Activated gamma-delta T cell (primary cell): ENCODE results near the gene PIAS4.

Source experiments
- DNase-seq: peaks from one replicate; lab custom pipeline; 2025; lab: John Stamatoyannopoulos, UW

The PIAS4 gene

GRCh38 chr19:4042064-4042730 lies 34.7 kb downstream of the PIAS4 start:
- no peak for DNase-seq

GRCh38 chr19:4042731-4043082 lies 35.2 kb downstream of the PIAS4 start:
- no peak for DNase-seq

- no peak for DNase-seq
These were observed 35.9 kb downstream of the PIAS4 start for GRCh38 chr19:4043401-4043800.

GRCh38 chr19:4043966-4044715 lies 36.6 kb downstream of the PIAS4 start:
- no peak for DNase-seq

- no peak for DNase-seq
These were observed 37.5 kb downstream of the PIAS4 start for GRCh38 chr19:4044990-4045465.

GRCh38 chr19:4045597-4046361 lies 38.2 kb downstream of the PIAS4 start:
- no peak for DNase-seq

GRCh38 chr19:4046362-4046691 lies 38.8 kb downstream of the PIAS4 start:
- DNase-seq: no peak

- no peak for DNase-seq
These were observed 39.6 kb downstream of the PIAS4 start for GRCh38 chr19:4046946-4047683.

GRCh38 chr19:4049432-4049831 lies 41.9 kb downstream of the PIAS4 start:
- DNase-seq: no peak

- no peak for DNase-seq
These were observed 43.9 kb downstream of the PIAS4 start for GRCh38 chr19:4051175-4052101.

- DNase-seq: no peak
These were observed 44.8 kb downstream of the PIAS4 start for GRCh38 chr19:4052114-4052992.

GRCh38 chr19:4052993-4053422 lies 45.5 kb downstream of the PIAS4 start:
- no peak for DNase-seq

GRCh38 chr19:4053423-4054324 lies 46.1 kb downstream of the PIAS4 start:
- no peak for DNase-seq

GRCh38 chr19:4054441-4055208 lies 47.1 kb downstream of the PIAS4 start:
- DNase-seq: no peak

- no peak for DNase-seq
These were observed 47.6 kb downstream of the PIAS4 start for GRCh38 chr19:4055209-4055552.

- no peak for DNase-seq
These were observed 50.6 kb downstream of the PIAS4 start for GRCh38 chr19:4057931-4058692.

- DNase-seq: no peak
These were observed 51.3 kb downstream of the PIAS4 start for GRCh38 chr19:4058693-4059452.
